H1 (cell line): ENCODE results near the gene SRD5A3. TPM values are rescaled to one million over a fixed set of nuclear protein-coding genes. Genes with fewer than 3 reads are reported as not detected.

ENCODE experiments used
- CTCF ChIA-PET: fragments of 300-600 bp; sonication (Branson Sonifier 250); formaldehyde crosslinking; loops from one replicate; lab custom pipeline; 2021; ENCODE audit not compliant: partially characterized antibody; lab: Charles Lee
- POLR2A ChIA-PET: fragments of 300-600 bp; sonication (Branson Sonifier 250); formaldehyde crosslinking; loops from one replicate; lab custom pipeline; 2021; ENCODE audit warnings: inconsistent platforms; ENCODE audit not compliant: partially characterized antibody; lab: Charles Lee
- DNase-seq, 2 experiments: peaks; one replicate each; pipeline versions ENCODE4 v3.0.0 to v3.0.0-alpha.2; 2010 to 2022; ENCODE audit warnings: low spot score in 2 of 2, low read depth in 1 of 2, mixed read lengths in 1 of 2
- FAIRE-seq: peaks from 2 replicates; lab custom pipeline; 2011; peaks lifted over from hg19 to GRCh38; lab: Jason Lieb, UNC
- H2AFZ ChIP-seq: 2 replicates; pipeline ENCODE4 v1.8.1; 2012; ENCODE audit warnings: low read length, inconsistent platforms
- H2AK5ac ChIP-seq: 2 replicates; pipeline ENCODE4 v1.6.1; 2013; ENCODE audit warnings: low read depth, low read length
- H2BK120ac ChIP-seq: replicated peaks from 2 replicates; pipeline ENCODE3; 2013; ENCODE audit warnings: low read depth, low read length, inconsistent platforms
- H2BK12ac ChIP-seq: 2 replicates; pipeline ENCODE4 v1.6.1; 2013; ENCODE audit warnings: low read depth, low read length
- H2BK15ac ChIP-seq: 2 replicates; pipeline ENCODE4 v1.6.1; 2013; ENCODE audit warnings: low read length
- H2BK20ac ChIP-seq: 2 replicates; pipeline ENCODE4 v1.6.1; 2013; ENCODE audit warnings: low read length
- H2BK5ac ChIP-seq: 2 replicates; pipeline ENCODE4 v1.6.1; 2013; ENCODE audit warnings: low read depth, low read length
- H3K14ac ChIP-seq: 2 replicates; pipeline ENCODE4 v1.6.1; 2013; ENCODE audit warnings: inconsistent platforms; ENCODE audit not compliant: insufficient read length
- H3K18ac ChIP-seq: 2 replicates; pipeline ENCODE4 v1.6.1; 2013; ENCODE audit warnings: low read length; ENCODE audit errors: extremely low read depth
- H3K23ac ChIP-seq: 2 replicates; pipeline ENCODE4 v1.6.1; 2013; ENCODE audit warnings: inconsistent platforms; ENCODE audit not compliant: insufficient read length
- H3K23me2 ChIP-seq: 2 replicates; pipeline ENCODE4 v1.6.1; 2013; ENCODE audit warnings: low read depth, low read length
- H3K27ac ChIP-seq: 2 replicates; pipeline ENCODE4 v1.6.1; 2011; ENCODE audit warnings: low read depth, low read length, inconsistent platforms
- H3K27me3 ChIP-seq, 4 experiments: replicated peaks in 1 of 4; 1 replicate in 1 of 4; 2 replicates in 3 of 4; pipeline versions ENCODE4 v1.6.1 to v1.8.1; 2011 to 2013; ENCODE audit warnings: low read length in 3 of 4, mild to moderate bottlenecking in 3 of 4, inconsistent platforms in 2 of 4, mixed read lengths in 2 of 4, moderate library complexity in 1 of 4; ENCODE audit not compliant: control insufficient read depth in 3 of 4, insufficient read depth in 3 of 4; ENCODE audit errors: extremely low read depth in 1 of 4
- H3K36me3 ChIP-seq, 4 experiments: 2 replicates each; pipeline versions ENCODE4 v1.6.1 to v1.8.1; 2011 to 2013; ENCODE audit warnings: mild to moderate bottlenecking in 4 of 4, low read length in 3 of 4, moderate library complexity in 2 of 4, control low read depth in 1 of 4, inconsistent platforms in 1 of 4; ENCODE audit not compliant: insufficient read depth in 4 of 4, control insufficient read depth in 2 of 4
- H3K4ac ChIP-seq: replicated peaks from 2 replicates; pipeline ENCODE3; 2013; ENCODE audit warnings: low read length, low read depth, mixed read lengths, inconsistent platforms; ENCODE audit not compliant: insufficient read length
- H3K4me1 ChIP-seq, 4 experiments: replicated peaks in 1 of 4; 1 replicate in 1 of 4; 2 replicates in 3 of 4; pipeline versions ENCODE4 v1.6.1 to v1.8.1; 2011 to 2013; ENCODE audit warnings: low read length in 3 of 4, inconsistent platforms in 2 of 4, mixed read lengths in 1 of 4; ENCODE audit not compliant: insufficient read depth in 4 of 4, control insufficient read depth in 3 of 4
- H3K4me2 ChIP-seq, 2 experiments: 2 replicates each; pipeline versions ENCODE4 v1.6.1 to v1.8.1; 2011 to 2013; ENCODE audit warnings: low read depth in 2 of 2, low read length in 2 of 2, control low read depth in 1 of 2, inconsistent platforms in 1 of 2, mild to moderate bottlenecking in 1 of 2; ENCODE audit not compliant: insufficient read depth in 1 of 2
- H3K4me3 ChIP-seq, 4 experiments: fragments of 200-600, 300-600 bp in 1 of 4; sonication (generic), shearing (Covaris generic), sonication (Bioruptor Twin) in 1 of 4; 2 replicates each; pipeline versions ENCODE4 v1.5.1 to v1.8.1; 2011 to 2016; ENCODE audit warnings: low read length in 4 of 4, low read depth in 3 of 4, control low read depth in 2 of 4, inconsistent platforms in 2 of 4, mild to moderate bottlenecking in 2 of 4, mixed read lengths in 1 of 4, moderate library complexity in 1 of 4; ENCODE audit not compliant: insufficient read depth in 2 of 4; ENCODE audit errors: extremely low read depth in 1 of 4
- H3K56ac ChIP-seq: replicated peaks from 2 replicates; pipeline ENCODE3; 2013; ENCODE audit warnings: low read depth, mild to moderate bottlenecking, mixed read lengths, low read length, inconsistent platforms; ENCODE audit not compliant: insufficient read length
- H3K79me1 ChIP-seq: 2 replicates; pipeline ENCODE4 v1.6.1; 2013; ENCODE audit warnings: low read depth, low read length, control low read depth
- H3K79me2 ChIP-seq, 2 experiments: 2 replicates each; pipeline versions ENCODE4 v1.6.1 to v1.8.1; 2012 to 2013; ENCODE audit warnings: low read length in 2 of 2, mild to moderate bottlenecking in 2 of 2, inconsistent platforms in 1 of 2; ENCODE audit not compliant: insufficient read depth in 2 of 2, control insufficient read depth in 1 of 2
- H3K9ac ChIP-seq, 4 experiments: replicated peaks in 1 of 4; 1 replicate in 1 of 4; 2 replicates in 3 of 4; pipeline versions ENCODE4 v1.6.1 to v1.8.1; 2011 to 2013; ENCODE audit warnings: low read depth in 3 of 4, low read length in 3 of 4, control low read depth in 2 of 4, mild to moderate bottlenecking in 2 of 4, moderate library complexity in 2 of 4, inconsistent platforms in 1 of 4; ENCODE audit errors: extremely low read depth in 1 of 4
- H3K9me3 ChIP-seq, 2 experiments: 2 replicates each; pipeline versions ENCODE4 v1.6.1 to v1.8.1; 2012 to 2013; ENCODE audit warnings: mild to moderate bottlenecking in 2 of 2, moderate library complexity in 2 of 2, control low read depth in 1 of 2, inconsistent platforms in 1 of 2, low read depth in 1 of 2, low read length in 1 of 2, mixed read lengths in 1 of 2; ENCODE audit not compliant: insufficient read depth in 2 of 2
- H4K20me1 ChIP-seq, 2 experiments: replicated peaks in 1 of 2; 2 replicates each; pipeline versions ENCODE3 to v1.8.1; 2011 to 2013; ENCODE audit warnings: inconsistent platforms in 2 of 2, low read length in 2 of 2, mild to moderate bottlenecking in 1 of 2; ENCODE audit not compliant: insufficient read depth in 2 of 2, control insufficient read depth in 1 of 2
- H4K5ac ChIP-seq: 2 replicates; pipeline ENCODE4 v1.6.1; 2013; ENCODE audit warnings: low read length, low read depth, mixed read lengths, inconsistent platforms; ENCODE audit not compliant: insufficient read length
- H4K8ac ChIP-seq: 2 replicates; pipeline ENCODE4 v1.8.0; 2013; ENCODE audit warnings: mild to moderate bottlenecking, moderate library complexity, low read length, inconsistent platforms; ENCODE audit not compliant: insufficient read depth; ENCODE audit errors: extremely low read depth
- H4K91ac ChIP-seq: replicated peaks from 2 replicates; pipeline ENCODE3; 2013; ENCODE audit warnings: low read length, mixed read lengths, inconsistent platforms; ENCODE audit not compliant: insufficient read length
- BCL11A ChIP-seq, 2 experiments: IDR thresholded peaks; one replicate each; pipeline ENCODE4 v1.6.1; 2011; ENCODE audit warnings: low read depth in 2 of 2, low read length in 2 of 2, mild to moderate bottlenecking in 2 of 2
- CBX8 ChIP-seq: fragments of 300-800, 300-1000 bp; sonication (generic); IDR thresholded peaks from 2 replicates; pipeline ENCODE4 v1.7.1; 2016; ENCODE audit warnings: low read depth, low read length, borderline replicate concordance
- CHD1 ChIP-seq: IDR thresholded peaks from 2 replicates; pipeline ENCODE4 v1.6.1; 2012; ENCODE audit warnings: low read depth, low read length, improper control_type of control experiment
- HDAC6 ChIP-seq: IDR thresholded peaks from one replicate; pipeline ENCODE4 v1.7.1; 2012; ENCODE audit warnings: low read depth, mild to moderate bottlenecking, inconsistent platforms, low read length, moderate library complexity
- POU5F1 ChIP-seq: IDR thresholded peaks from 2 replicates; pipeline ENCODE4 v1.6.1; 2011; ENCODE audit warnings: low read depth, mild to moderate bottlenecking, low read length, moderate library complexity
- RFX5 ChIP-seq: IDR thresholded peaks from 2 replicates; pipeline ENCODE4 v1.6.1; 2011; ENCODE audit warnings: low read depth, low read length, improper control_type of control experiment, borderline replicate concordance
- SP1 ChIP-seq: IDR thresholded peaks from 2 replicates; pipeline ENCODE4 v1.6.1; 2011; ENCODE audit warnings: low read depth, low read length
- SUZ12 ChIP-seq: fragments of 200-600 bp; sonication (generic); IDR thresholded peaks from 2 replicates; pipeline ENCODE4 v1.6.1; 2012; ENCODE audit warnings: mild to moderate bottlenecking, inconsistent platforms, low read length, moderate library complexity, mixed read lengths
- WGBS, 2 experiments: shearing (Covaris generic) in 1 of 2; methylation state at CpG; one replicate each; pipeline versions ENCODE4 v1.1.6 to v1.1.7; 2013 to 2015; ENCODE audit warnings: low lambda C conversion rate in 2 of 2, mixed read lengths in 2 of 2, inconsistent platforms in 1 of 2, low coverage in 1 of 2, missing lambda C conversion rate in 1 of 2; ENCODE audit not compliant: insufficient replicate concordance in 2 of 2, insufficient coverage in 1 of 2, insufficient read length in 1 of 2; ENCODE audit errors: extremely low coverage in 1 of 2, missing lambda C conversion rate in 1 of 2; 5-methylcytosine and 5-hydroxymethylcytosine counted together
- polyA plus RNA-seq, 7 experiments: library from polyadenylated mRNA; depleted of rRNA in 3 of 7; stranded (reverse) in 5 of 7; unstranded in 2 of 7; fragments of >200 nt in 5 of 7; fragments of 200-250 nt in 2 of 7; gene quantifications; 1 replicate in 5 of 7; 2 replicates in 1 of 7; 4 replicates in 1 of 7; pipeline versions ENCODE4 v1.2.1 to v1.2.3, GENCODE V29; 2011 to 2013; ENCODE audit warnings: missing spikeins in 2 of 7, mixed read lengths in 2 of 7
- total RNA-seq: library from RNA; stranded (reverse); fragmentation: NEBNext Ultra II Directional; extraction: Animal tissue kit (Norgen Biotek cat#: 25700); gene quantifications from 2 replicates; pipeline ENCODE4 v1.2.1, GENCODE V29; 2021
- TF ChIP-seq, protein P1 (sequence below): IDR thresholded peaks from 2 replicates; pipeline ENCODE4 v1.6.1; 2012; ENCODE audit warnings: inconsistent platforms

Gene SRD5A3
- total and polyA plus RNA-seq, 2 of the 8 experiments (the other 6 are each of a cell fraction or from before 2014, with no cell fraction given) = 19.6 to 34.6 TPM

DNA sequence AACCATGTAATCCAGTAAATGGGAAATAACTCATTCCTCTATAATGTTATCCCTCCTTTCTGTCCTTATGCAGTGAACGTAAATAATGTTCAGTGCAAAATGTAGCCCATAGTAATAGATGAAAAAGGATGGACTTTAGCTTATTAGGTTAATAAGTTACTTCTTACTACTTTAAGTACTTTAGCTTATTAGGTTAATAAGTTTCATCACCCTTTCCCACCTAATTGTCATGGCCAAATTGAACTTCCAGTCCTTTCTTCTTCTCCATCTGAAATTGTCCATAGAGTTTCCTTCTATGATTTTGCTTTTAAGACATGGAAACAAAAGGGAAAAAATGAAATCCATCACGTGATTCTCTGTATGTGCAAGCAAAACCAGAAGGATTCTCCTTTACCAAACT, 34.5 kb downstream of the SRD5A3 start:
- no peaks in the 10 kb centered on the region for H3K9me3 ChIP-seq
- no peaks in the 10 kb centered on the region for H4K20me1 ChIP-seq
- H4K5ac ChIP-seq = no peak overlapping the region
- H2AFZ ChIP-seq = no peak overlapping the region
- H3K4me1 ChIP-seq = no peaks in the 10 kb centered on the region
- H3K79me1 ChIP-seq = no peaks in the 10 kb centered on the region
- H4K91ac ChIP-seq = no peak overlapping the region
- no peak overlapping the region for H2BK20ac ChIP-seq
- H3K4ac ChIP-seq = no peak overlapping the region
- no peaks in the 10 kb centered on the region for H3K36me3 ChIP-seq
- H3K9ac ChIP-seq = no peak overlapping the region
- H2BK5ac ChIP-seq = no peak overlapping the region
- WGBS, 2 experiments = 75% methylated on average over 2 of the region's 2 CpGs; no CpG with 5 or more reads in 1 of the 2 experiments
- no peaks in the 10 kb centered on the region for H3K27me3 ChIP-seq
- FAIRE-seq (no peak), DNase-seq (no peak)
- H3K23ac ChIP-seq = no peak overlapping the region
- no peak overlapping the region for H3K18ac ChIP-seq
- H3K14ac ChIP-seq = no peak overlapping the region
- H3K4me3 ChIP-seq = no peak overlapping the region
- H2BK12ac ChIP-seq = no peak overlapping the region
- no peak overlapping the region for H3K56ac ChIP-seq
- no peak overlapping the region for H4K8ac ChIP-seq
- TF ChIP-seq CHD1 (no peak), CBX8 (no peak), HDAC6 (no peak), SUZ12 (no peak), RFX5 (no peak), POU5F1 (no peak), SP1 (no peak), BCL11A (IDR thresholded peaks at IDR 0.05; ENCODE audit: low read depth in 2 of 2, low read length in 2 of 2) (no peak)
- TF ChIP-seq, protein P1, sequence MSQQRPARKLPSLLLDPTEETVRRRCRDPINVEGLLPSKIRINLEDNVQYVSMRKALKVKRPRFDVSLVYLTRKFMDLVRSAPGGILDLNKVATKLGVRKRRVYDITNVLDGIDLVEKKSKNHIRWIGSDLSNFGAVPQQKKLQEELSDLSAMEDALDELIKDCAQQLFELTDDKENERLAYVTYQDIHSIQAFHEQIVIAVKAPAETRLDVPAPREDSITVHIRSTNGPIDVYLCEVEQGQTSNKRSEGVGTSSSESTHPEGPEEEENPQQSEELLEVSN = no peak
- H2AK5ac ChIP-seq = no peak overlapping the region
- ChIA-PET POLR2A (no interaction called here), CTCF (no interaction called here)
- no peak overlapping the region for H2BK15ac ChIP-seq
- no peaks in the 10 kb centered on the region for H3K23me2 ChIP-seq
- H3K4me2 ChIP-seq = no peak overlapping the region
- H2BK120ac ChIP-seq = no peak overlapping the region
- H3K79me2 ChIP-seq = no peaks in the 10 kb centered on the region
- H3K27ac ChIP-seq = no peak overlapping the region
